GM19035 (cell line): Measurements from ENCODE around the gene SDF2L1.
"Not testable (repeated sequence)": the region's sequence is repeated elsewhere in the genome, so short reads cannot be mapped to it uniquely, and the experiment has no call there.

Experiments
- ATAC-seq: cut with Tn5 transposase; IDR thresholded peaks from one replicate; pipeline ENCODE4 v1.9.1; 2021; ENCODE audit not compliant: unreplicated experiment

SDF2L1 gene

GRCh38 chr22:21641789-21642583 lies at the start of gene SDF2L1:
SDF2L1 (plus strand) TSS chr22:21642302; CDS start chr22:21642337, 35 bp downstream.
- peak; percentile 91 for ATAC-seq

- no peak for ATAC-seq
These were observed 49.7 kb upstream of the SDF2L1 start for GRCh38 chr22:21592422-21592821.

- ATAC-seq, result no peak
These were observed 48.5 kb upstream of the SDF2L1 start for GRCh38 chr22:21593406-21594232.

GRCh38 chr22:21594865-21595452 lies 47.1 kb upstream of the SDF2L1 start:
- no peak for ATAC-seq

GRCh38 chr22:21596356-21597135 lies 45.6 kb upstream of the SDF2L1 start:
- ATAC-seq, result not testable (repeated sequence)

- no peak for ATAC-seq
These were observed 43.8 kb upstream of the SDF2L1 start for GRCh38 chr22:21598302-21598701.

- ATAC-seq, result no peak
These were observed 42.8 kb upstream of the SDF2L1 start for GRCh38 chr22:21599053-21599893.

- ATAC-seq, result no peak
These were observed 39.5 kb upstream of the SDF2L1 start for GRCh38 chr22:21602579-21602978.

- ATAC-seq, result no peak
These were observed 38.1 kb upstream of the SDF2L1 start for GRCh38 chr22:21603973-21604372.

- no peak for ATAC-seq
These were observed 36.1 kb upstream of the SDF2L1 start for GRCh38 chr22:21605887-21606564.

GRCh38 chr22:21606775-21607174 lies 35.3 kb upstream of the SDF2L1 start:
- no peak for ATAC-seq

GRCh38 chr22:21609556-21610157 lies 32.4 kb upstream of the SDF2L1 start:
- ATAC-seq, result not testable (repeated sequence)

GRCh38 chr22:21611210-21611977 lies 30.7 kb upstream of the SDF2L1 start:
- ATAC-seq, result no peak

GRCh38 chr22:21612858-21613257 lies 29.2 kb upstream of the SDF2L1 start:
- no peak for ATAC-seq

- no peak for ATAC-seq
These were observed 28.4 kb upstream of the SDF2L1 start for GRCh38 chr22:21613553-21614233.

- ATAC-seq, result no peak
These were observed 26.4 kb upstream of the SDF2L1 start for GRCh38 chr22:21615731-21616130.

GRCh38 chr22:21617337-21617736 lies 24.8 kb upstream of the SDF2L1 start:
- ATAC-seq, result not testable (repeated sequence)

- ATAC-seq, result no peak
These were observed 21.1 kb upstream of the SDF2L1 start for GRCh38 chr22:21621025-21621424.
